Occipital lobe (tissue), 2 donors: ENCODE data around the gene ATIC. TPM values are rescaled to one million over a fixed set of nuclear protein-coding genes. Genes with fewer than 3 reads are reported as not detected.

Experiments used
- DNase-seq: peaks from one replicate; lab custom pipeline; 2025; lab: John Stamatoyannopoulos, UW
- total RNA-seq: library from RNA; depleted of rRNA; stranded (reverse); fragments of >200 nt; gene quantifications from one replicate; pipeline ENCODE4 v1.2.3, GENCODE V29; 2014

The ATIC gene
- total RNA-seq, 1 donor from 2014 or later = 18.6 TPM

DNA sequence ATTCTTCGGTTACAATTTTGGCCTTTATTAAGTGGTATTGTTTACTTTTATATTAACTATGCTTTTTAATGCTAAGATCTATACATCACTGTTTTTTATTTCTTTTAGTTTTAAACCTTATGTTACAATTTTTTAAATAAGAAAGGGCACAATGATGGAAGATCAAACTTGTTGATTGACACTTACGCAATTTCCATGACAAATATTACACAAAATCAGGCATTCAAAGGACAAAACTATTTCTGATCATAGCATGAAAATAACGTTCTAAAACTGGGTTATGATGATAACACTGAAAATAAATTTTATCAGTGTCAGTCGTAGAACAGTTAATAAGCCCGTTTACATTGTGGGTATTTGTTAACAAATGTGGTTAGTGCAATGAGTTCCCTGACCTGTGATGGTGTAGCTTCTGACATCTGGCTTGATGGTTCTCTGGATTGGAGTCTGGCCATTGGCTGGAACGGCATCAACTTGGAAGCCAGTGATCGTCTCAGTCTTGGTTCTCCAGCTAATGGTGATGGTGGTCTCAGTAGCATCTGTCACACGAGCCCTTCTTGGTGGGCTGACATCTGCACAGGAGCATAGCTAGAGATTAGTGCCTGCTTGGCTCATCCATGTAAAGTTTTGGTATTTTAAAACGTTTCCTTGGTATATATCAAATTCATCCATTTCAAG lies 64.4 kb downstream of the ATIC start:
- no peak for DNase-seq

DNA sequence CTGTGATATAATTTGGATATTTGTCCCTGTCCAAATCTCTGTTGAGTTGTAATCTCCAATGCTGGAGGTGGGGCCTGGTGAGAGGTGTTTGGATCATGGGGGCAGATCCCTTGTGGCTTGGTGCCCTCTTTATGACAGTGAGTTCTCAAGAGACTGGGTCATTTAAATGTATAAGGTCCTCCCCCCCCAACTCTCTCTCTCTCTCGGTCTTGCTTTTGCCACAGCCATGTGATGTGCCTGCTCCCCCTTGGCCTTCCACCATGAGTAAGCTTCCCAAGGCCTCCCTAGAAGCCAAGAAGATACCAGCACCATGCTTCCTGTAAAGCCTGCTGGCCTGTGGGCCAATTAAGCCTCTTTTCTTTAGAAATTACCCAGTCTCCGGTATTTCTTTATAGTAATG lies 65.4 kb downstream of the ATIC start:
- DNase-seq = no peak

DNA sequence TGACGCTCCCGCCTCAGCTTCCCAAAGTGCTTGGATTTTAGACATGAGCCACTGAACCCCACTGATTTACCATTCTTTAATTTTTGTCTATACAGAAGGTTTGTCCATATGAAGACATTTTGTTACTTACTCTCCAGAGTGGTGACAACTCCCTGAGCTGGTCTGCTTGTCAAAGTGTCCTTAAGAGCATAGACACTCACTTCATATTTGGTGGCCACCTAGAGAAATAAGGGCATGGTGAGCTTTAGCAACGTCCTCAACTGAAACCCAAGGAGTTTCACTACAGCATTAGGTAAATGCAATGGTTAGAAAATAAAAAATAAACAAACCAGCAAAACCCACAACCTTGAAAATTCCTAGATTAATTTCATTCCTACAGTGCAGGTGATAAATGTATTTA lies 66.2 kb downstream of the ATIC start:
- DNase-seq = no peak

DNA sequence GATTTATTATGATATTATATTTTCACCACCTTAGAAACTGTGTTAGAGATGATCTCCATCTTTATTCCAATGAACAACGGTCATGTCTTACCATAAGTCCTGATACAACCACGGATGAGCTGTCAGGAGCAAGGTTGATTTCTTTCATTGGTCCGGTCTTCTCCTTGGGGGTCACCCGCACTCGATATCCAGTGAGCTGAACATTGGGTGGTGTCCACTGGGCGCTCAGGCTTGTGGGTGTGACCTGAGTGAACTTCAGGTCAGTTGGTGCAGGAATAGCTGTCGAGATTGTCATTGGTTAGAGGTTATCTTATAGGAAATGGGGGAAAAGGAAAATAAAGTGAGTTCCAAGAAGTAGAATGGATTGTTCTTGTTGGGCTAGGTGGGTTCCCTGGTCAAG lies 67.2 kb downstream of the ATIC start:
- no peak for DNase-seq

DNA sequence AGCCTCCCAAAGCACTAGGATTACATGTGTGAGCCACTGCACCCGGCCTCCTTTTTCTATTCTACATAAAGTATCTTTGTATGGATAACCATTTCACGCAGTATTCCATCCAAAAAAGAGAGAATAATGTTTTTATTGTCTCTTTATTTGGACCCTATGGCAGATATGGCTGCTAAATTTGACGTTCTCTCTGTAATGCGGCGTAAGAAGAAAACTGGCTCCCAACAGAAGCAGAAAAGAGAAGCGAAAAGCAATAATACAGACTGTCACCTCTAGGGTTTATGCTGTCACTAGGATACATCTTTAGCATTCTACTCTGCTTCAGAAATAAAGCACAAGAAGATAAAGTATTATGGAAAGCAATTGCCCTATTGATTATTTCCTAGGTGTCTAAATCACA lies 68.1 kb downstream of the ATIC start:
- DNase-seq = no peak

DNA sequence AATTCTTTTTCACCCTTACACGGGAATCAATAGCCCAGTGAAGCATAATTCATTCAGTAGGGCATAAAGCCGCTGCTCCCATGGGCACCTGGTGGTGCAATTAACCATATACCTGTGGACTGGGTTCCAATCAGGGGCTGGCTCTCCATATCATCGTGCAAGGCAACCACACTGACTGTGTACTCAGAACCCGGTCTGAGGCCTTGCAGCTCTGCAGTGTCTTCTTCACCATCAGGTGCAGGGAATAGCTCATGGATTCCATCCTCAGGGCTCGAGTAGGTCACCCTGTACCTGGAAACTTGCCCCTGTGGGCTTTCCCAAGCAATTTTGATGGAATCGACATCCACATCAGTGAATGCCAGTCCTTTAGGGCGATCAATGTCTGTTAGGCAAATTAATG lies 68.8 kb downstream of the ATIC start:
- no peak for DNase-seq

DNA sequence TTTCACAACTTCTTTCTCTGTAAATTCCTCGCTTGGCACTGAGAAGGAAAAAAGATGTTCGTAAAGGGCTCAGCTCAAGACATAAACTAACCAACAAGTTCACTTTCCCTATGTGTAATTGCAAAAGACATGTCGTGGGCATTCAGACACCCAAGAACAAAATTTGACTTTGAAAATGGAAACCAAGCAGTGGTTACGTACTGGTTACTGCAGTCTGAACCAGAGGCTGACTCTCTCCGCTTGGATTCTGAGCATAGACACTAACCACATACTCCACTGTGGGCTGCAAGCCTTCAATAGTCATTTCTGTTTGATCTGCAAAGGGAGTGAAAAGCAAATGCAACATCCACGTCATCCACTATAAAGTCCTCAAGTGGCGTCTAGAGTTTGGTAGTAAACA lies 70.2 kb downstream of the ATIC start:
- DNase-seq = no peak

DNA sequence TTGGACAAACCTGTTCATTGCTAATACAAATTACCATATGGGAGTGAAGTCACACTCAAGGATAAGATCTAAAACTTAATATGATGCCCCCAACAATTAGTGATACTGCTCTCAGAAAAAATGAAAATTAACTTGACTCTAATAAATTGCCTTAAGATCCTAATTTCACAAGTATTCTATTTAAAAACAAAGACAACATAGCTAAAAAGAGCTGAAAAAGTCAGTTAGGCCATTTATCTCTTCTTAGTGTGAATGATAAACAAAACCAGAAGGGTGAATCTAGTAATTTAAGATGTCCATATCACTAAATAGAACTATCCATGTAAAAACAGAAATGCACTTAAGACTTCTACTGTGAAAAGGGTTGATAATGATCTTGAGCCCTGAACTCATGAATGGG lies 70.6 kb downstream of the ATIC start:
- no peak for DNase-seq

DNA sequence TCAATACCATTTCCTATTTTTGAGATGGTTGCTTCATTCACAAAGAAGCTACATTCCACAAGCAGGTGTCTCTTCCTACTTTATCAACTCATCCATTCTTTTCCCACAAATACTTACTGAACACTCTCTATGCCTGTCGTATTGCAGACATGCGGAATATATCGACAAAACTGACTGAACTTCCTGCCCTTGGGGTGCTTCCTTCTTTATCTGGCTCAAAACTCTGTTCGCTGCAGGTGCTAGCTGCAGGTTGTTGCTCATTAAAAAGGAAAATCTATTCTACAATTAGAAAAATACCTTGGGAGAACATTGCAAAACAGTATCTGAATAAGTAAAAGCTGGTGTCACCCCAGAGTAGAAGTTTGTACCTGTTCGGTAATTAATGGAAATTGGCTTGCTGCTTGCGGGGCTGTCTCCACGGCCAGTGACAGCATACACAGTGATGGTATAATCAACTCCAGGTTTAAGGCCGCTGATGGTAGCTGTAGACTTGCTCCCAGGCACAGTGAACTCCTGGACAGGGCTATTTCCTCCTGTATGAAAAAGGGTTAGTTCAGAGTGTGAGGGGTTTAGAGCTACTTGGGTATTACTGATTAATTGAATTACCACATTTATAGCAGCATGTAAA lies 71.9 kb downstream of the ATIC start:
- no peak for DNase-seq

DNA sequence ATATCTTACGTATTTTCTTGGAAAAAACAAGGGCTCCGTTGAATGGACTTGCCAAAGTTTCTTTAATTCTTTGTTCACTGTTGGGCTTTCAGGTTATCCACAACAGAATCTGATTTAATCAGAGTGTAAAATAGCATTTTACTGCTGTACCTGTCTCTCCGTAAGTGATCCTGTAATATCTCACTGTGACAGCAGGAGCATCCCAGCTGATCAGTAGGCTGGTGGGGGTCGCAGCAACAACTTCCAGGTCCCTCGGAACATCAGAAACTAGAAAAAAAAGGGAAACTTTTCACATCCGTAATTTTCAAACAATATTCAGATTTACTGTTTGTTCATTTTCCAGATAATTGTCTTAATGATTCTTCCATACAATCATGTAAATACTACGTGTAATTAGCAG lies 72.9 kb downstream of the ATIC start:
- no peak for DNase-seq

DNA sequence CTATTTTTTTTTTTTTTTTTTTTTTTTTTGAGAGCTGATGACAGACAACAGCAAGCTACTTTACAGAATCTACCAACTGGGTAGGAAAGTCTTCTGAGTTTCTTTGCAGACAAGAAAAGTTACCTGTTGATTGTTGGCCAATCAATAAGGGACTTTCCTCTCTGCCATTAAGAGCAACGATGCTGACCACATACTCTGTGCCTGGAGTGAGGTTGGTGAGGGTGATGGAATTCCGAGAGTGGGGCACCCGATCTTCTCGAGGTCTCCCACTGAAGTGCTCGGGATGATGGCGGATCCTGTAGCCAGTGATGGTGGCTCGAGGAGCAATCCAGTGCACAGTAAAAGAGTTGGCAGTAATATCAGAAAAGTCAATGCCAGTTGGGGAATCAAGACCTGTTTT lies 74.7 kb downstream of the ATIC start:
- no peak for DNase-seq

DNA sequence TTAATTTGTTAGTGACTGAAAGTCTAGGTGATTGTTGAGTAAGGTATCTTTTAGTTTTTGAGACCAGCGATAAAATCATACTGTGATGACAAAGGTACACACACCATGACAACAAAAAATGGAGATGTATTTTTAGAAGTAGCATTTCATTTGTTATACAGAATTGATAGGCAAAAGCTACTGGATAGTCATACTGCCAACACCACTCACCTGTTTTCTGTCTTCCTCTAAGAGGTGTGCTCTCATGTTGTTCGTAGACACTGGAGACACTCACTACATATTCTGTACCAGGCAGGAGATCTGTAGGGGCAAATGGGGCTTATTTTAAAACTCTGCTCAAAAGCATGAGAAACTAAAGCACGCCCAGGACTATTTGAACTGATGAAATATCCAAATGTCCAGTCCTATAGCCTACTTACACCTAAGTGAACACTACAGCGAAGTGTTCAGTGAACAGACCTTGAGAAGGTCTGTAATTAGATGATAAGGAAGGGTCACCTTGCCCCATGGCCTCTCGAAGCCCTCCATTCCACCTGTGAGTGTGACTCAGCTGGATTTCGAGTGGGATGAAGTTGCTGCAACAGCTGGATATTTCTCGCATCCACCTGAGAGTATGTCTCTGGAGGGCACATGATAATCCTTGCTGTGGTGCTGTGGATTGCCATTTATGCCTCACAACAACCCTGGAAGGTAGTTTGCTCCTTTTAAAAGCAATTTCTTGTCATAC lies 76.3 kb downstream of the ATIC start:
- no peak for DNase-seq

DNA sequence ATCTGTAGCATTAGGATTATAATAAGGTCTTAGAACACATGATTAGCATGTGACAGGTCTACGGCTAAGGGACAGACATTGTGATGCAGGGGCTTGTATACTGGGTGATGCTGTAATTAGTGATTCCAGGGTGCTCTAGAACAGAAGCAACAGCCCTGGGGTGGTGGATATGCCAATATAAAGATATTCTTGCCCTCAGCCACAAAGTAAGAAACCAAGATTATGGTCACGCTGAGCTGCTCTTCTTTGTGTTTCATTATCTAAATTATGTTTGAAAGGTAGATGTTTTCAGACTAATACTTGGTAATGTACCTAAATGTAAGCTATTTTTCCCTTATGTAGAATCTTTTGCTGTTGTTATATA lies 78.7 kb downstream of the ATIC start:
- no peak for DNase-seq

DNA sequence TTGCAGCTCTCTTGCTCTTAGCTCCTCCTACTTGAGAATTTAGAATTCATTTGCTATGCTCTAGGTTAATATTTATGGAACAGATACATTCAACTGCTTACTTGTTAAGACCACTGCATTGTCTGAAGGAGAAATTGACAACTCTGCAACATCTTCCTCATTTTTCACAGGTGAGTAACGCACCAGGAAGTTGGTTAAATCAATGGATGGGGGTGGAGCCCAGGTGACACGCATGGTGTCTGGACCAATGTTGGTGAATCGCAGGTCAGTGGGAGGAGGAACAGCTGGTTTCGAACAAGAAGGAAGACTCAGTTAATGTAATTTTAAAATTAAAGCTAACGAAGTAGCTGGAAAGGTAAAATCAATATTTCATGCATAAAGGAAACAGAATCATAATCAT lies 79.7 kb downstream of the ATIC start:
- no peak for DNase-seq

DNA sequence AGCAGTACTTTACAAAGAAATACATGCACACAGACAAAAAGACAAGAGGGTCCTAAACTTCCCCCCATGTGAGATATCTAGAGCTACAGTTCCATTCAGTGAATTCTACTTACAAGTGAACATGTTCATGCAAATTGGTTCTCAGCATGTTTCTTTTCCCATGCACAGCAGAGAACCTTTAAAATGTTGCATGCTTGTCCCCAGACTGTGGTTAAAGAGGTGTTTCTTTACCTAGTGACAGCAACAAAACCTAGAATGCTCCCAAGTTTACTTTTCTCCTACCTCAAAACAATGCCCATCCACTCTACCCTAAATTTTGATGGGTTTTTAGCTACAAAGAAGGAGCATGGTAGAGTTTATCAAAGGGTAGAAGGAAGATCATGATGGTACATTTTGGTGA lies 80.3 kb downstream of the ATIC start:
- DNase-seq = no peak

DNA sequence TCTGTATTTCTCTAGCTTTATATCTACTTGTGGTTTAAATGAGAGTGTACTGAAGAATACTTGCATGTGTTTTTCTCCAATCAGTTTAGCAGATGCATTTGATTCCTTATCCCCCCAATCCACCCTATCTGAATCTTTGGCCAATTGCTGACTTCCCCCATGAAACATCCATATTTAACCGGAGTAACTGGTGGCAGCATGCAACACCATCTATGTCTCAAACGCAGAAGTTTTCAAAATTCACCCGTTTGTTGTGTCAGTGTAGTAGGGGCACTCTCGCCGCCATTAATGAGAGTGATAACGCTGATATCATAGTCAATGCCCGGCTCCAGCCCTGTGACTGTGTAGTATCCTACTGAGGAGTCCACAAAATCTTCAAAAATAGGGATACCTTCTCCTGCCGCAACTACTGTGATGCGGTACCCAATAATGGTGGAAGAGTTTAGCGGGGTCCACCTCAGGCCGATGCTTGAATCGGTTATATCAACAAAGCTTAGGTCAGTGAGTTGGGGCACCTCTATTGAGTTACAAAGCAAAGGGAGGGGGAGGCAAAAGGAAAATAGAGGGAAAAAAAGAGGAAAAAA lies 80.9 kb downstream of the ATIC start:
- DNase-seq = no peak

DNA sequence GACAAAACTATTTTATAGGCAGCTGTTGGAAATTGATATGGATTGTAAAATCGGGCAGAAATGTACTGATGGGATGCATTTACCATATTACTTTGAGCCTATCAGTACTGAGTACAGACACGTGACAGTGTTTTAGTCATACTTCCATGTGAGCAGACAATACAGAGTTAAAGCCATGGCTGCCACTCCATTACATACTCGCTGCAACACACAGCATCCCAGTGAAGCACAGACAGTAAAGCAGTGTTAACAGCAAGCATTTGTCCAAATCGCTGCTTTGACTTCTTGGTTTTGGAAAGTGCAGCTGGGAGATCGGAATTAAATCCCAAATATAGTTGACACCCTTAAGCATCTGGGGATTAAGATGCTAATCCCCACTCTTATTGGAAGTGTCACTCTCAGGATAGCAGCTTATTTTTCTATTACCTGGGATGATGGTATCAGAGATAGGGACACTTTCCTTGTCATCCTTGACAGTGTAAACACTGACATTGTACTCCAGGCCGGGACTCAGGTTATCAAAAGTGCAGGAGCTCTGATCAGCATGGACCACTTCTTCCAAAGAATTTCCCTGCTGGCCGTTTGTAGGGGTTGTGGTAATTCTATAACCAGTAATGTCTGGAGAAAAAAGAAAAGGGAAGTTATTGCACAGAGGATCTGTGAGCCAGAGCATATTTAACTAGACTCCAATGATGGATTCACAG lies 82.4 kb downstream of the ATIC start:
- no peak for DNase-seq

DNA sequence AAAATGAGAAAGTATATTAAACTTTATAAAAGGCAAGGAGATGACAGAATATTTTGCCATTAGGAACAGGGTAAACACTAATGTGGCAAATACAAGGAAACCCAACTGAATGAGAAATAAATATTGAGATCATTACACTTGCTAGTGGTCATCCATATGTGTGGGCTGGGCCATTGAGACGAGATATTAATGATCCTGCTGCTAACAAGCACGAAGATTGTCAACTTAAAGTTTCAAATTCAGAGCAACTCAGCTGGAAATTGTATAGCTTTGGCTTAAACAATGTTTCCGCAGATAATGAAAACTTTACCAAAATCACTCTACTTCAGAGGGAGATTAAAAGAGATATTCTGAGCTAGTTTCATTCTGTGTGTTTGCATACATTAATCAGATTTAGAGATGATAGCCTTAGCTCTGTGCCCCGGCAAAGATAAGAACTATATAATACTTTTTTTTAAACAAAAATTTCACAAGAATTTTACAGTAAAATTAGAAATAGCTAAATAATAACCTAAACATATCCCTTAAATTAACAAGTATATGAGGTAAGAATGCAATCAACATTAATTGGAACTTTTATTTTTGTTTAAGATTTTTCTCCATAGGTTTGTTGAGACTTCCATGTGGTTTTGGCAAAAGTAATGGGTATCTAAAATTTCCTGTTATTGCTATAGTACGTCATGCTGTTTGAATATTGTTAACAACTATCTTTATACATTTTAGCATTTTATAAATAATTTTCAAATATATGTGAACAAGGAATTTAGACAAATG lies 84.0 kb downstream of the ATIC start:
- no peak for DNase-seq

DNA sequence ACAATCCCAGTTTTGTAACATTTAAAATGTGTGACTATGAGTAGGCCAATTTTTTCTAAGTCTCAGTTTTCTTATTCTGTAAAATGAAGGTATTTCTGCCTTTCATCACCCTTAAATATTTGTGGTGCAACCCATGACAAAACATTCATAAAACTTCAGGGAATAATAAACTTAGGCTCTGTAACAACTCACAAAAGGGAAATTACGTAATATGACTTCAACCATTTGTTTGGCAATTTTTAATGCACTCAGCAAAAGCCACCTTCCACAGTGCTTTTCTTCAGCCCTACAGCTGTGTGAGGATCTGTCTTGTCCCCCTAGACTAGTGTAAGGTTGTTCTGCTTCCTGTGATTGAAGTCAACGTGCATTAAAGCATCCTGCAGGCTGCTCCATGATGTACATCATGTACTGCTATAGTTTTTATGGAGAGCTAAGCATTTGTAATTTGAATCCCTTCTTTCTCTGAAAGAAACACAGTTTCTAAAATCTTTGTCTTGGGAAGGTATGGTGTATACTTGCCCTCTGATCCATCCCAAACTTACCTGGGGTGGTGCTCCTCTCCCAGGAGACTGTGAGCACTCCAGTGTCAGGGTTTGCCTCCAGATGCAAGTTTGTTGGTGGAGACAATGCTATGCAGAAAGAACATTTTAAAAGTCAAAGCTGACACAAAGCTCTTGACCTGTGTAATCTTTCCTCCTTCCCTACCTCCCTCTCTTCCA lies 84.9 kb downstream of the ATIC start:
- no peak for DNase-seq

DNA sequence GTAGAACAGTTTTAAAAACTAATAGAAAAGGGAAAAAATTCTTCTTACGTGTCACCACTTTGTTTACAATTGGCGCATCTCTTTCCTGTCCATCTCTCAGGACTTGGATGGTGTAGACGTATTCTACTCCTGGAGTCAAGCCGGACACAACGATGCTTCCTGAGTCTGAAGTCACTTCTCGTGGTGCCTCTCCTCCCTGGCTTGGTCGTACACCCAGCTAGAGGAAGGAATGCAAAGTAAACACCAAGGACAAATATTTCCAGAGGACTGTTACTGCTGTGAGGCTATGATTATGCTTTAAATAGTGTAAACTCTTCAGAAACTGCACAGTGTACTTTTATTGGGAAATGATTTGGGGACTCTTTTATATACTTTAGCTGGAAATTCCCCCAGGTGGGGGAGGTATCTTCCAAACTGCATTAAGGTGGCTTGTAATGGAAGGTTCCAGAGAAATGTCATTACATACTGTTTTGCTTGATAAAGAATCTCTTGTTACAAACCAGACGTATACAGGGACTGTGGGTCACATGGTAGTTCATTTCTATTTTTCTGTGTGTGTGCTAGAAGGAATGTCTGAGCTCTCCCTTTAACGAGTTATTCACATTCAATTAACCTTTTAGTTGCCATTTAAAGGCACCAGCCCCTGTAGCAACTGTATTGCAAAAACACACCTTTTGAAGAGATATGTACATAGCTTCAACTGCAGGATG lies 85.9 kb downstream of the ATIC start:
- DNase-seq = no peak
